ENCODE data around the gene PSMB5. TPM values are rescaled to one million over a fixed set of nuclear protein-coding genes. Genes with fewer than 3 reads are reported as not detected.

The PSMB5 gene
- total RNA-seq, 1 experiment from 2014 or later: 198 TPM

DNA sequence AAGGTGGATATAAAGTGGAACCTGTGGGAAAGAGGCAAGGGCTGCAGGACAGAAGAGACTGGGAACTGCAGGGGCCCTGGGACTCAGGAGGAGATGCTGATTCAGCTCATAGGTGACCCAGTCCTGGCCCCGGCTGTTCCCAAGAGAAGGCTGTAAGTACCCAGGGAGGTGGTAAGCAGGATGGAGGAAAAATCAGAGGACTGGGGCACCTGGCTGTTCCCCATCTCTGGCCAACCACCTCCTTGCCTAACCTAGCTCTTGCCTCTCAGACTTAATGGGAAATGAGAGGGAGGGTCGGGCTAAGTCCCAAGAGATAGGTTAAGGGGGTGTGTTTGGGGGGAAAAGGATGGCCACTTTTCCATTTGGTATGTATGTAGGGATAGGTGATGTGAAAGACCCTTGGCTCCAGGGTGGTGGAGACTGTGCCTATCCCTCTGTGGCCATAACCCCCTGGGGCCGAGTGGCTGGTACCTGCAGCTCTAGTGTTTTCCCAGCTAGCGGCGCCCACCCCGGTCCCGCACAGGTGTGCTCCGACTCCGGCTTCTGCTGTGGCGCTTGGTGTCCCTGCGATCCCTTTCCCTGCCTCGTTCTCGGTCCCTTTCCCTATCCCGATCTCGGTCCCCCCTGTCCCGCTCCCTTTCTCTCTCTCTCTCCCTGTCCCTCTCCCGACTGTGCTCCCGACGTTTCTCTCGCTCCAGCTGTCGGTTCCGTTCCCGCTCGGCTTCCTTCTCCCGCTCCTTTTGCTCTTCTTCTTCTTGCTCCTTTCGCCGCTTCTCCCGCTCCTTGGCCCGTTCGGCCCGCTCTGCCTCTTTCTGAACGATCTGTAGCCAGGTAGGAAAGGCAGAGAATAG lies 24.2 kb upstream of the PSMB5 start:
- DNase-seq (ENCODE audit: low spot score): no peak

GRCh38 chr14:23057757-23058653 lies 23.3 kb upstream of the PSMB5 start:
- peak; percentile 89 for DNase-seq (ENCODE audit: low spot score)

DNA sequence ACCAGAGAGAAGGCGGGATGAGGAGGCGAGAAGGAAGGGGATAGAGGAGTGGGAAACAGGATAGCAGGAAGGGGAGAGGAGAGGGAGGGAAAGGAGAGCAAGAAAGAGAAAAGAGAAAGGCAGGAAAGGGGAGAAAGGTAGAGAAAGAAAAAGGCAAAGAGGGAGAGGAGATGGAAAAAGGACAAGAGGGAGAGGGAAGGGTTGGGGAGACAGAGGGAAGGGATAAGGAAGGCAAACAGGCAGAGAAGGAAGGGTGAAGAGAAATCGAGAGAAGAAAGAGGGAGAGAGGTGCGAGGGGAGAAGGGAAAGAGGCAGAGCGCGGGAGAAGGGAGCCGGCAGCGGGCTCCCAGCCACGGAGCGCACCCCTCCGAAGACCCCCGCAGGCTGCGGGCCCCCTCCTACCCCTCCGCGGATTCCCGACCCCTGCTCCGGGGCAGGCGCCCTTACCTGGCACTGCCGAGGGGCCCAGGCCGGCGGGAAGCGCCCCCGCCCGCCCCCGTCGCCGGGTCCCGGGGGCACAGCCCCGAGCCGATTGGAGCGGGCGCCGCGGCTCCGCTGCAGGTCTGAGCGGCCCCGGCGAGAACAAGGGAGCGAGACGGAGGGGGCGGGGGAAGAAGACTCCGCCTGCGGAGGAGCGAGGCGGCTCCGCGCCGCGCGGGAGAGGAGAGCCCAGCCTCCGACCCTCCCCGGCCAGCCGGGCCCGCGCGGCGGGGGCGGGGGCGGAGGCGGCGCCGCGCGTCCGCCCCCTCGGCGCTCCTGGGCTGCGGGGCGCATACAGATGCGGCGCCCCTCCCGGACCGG lies 22.5 kb upstream of the PSMB5 start, which contains the start of gene CDH24:
Gene CDH24, minus strand, starts transcription at position 565 of the 801 bp plus-strand sequence. CDS start 1,787 bp downstream, outside the sequence.
- DNase-seq (ENCODE audit: low spot score): peak; percentile 42

DNA sequence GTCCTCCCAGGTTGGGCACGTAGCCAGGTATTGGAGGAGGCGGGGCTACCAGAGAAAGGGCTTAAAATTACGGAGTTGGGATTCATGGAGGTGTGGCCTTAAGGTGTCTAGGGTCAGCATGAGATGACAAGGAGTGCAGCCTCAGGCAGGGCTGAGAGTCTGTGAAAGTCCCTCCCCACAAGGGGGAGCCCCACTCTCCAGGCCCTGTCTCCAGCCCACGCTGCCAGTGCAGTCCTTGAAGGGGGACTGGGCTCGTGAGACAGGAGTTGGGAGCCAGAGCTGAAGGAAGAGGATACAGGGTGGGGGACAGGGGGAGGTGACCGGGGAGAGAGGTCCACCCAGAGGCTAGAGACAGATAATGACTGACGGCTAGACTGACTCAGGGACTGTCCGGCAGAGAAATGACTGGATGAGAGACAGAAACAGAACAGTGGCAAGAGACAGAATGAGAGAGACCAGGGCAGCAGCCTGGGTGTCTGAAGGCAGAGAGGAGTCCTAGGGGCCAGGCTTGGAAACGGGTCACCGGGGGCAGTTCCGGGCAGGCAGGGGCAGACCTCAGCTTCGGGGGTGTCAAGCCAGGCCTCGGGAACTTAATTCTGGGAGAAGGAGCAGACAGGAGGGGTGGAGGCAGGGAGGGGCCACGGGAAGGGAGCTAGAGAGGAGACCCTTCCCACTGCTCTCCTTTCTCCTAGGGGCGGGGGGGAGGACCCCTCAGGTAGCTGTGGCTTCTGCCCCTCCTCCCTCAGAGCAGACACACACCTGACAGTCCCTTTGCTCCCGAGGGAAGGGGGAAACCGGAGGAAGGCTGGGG lies 21.6 kb upstream of the PSMB5 start:
- peak; percentile 82 for DNase-seq (ENCODE audit: low spot score)

DNA sequence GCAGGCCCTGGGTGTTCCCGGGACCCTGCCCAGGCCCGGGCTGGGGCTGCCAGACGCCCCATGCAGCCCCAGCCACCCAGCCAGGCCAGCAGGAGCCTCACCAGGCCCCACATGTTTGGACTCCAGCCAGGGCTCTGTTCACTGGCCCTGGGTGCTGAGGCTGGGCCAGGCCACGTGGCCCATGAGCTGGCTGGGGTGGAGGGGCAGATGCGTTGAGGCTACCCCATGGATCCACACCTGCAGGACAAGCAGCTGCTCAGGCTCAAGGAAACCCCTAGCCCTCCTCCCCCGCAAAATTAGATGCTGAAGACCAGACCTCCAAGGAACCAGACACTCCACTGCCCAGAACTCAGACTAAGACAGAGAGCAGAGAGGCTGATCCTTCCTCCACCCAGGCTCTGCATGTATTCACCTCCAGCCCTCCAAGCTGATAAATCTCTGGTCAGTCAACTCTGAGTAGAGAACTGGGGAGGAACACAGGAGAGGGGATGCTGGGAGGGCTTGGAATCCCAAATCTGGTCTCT lies 21.0 kb upstream of the PSMB5 start:
- DNase-seq (ENCODE audit: low spot score): no peak

GRCh38 chr14:23055147-23055550 lies 20.4 kb upstream of the PSMB5 start:
- DNase-seq (ENCODE audit: low spot score): no peak

GRCh38 chr14:23054000-23054811 lies 19.5 kb upstream of the PSMB5 start:
- no peak for DNase-seq (ENCODE audit: low spot score)

DNA sequence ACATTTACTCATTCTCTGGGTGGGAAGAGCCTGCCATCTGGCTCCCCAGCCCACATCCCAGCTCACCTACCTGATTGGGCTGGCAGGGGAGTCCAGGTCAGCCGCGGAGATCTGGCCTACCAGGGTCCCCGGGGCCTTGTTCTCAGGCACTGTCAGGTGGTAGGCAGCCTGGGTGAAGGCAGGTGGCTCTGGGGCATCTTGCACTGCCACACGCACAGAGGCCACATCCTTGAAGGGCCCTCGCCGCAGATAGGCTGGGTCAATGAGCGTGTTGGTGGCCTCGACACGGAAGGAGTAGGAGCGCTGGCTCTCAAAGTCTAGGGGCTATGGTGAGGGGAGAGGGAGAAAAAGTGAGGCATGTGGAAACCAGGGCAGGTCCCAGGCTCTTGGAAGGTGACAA lies 18.7 kb upstream of the PSMB5 start:
- no peak for DNase-seq (ENCODE audit: low spot score)

DNA sequence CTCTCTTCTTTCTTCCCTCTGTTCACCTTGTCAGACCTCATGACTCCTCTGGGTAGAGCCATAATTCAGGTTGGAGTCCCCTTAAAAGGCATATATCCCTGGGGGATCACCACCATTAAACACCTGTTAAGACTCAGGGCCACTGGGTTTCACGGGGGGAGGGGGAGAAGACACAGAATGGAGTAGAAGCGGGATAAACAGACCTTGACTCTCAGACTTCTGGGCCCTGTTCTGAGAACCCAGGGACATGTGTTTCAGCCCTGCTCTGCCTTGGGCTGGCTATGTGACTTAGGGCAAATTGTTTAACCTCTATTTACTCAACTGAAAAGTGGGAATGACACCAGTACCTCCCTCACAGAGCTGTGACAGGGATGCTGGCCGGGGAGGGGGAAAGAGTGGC lies 18.0 kb upstream of the PSMB5 start:
- no peak for DNase-seq (ENCODE audit: low spot score)

GRCh38 chr14:23052182-23052623 lies 17.5 kb upstream of the PSMB5 start:
- DNase-seq (ENCODE audit: low spot score): peak; percentile 9

DNA sequence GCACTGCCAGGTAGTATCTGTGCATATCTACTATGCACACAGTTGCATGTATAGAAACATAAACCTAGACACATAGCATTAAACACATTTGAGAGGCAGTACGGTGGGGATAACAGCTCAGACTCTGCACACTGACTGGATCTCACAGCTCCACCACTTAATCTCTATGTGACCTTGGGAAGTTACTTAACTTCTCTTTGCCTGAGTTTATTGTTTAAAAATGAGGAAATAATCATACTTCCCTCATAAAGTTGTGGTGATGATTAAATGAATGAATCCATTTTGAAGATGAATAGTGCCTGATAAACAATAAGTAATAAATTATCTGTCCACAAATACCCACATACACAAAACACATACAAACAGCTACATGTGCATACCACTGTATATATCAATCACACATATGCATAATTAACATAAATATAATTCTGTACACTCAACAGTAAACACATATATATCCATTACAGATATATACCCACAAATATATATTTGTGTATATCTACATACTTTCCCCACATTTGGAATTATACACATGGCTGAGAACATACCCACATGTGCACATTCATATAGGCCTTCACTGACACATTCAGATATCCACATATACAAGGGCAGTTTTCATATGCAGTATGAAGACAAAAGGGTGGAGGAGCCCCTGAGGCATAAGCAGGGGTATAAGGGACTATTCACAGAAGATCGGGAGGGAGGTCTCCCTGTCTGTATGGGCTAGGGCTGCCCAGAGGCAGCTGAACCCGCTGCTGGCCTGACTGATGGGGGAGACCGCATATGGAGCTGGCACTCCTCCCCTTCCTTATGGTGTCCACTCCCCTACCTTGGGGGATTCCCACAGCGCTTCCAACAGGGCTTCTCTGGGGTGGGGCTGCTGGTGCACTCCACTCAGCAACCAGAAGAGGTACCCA lies 16.7 kb upstream of the PSMB5 start:
- no peak for DNase-seq (ENCODE audit: low spot score)

- DNase-seq (ENCODE audit: low spot score): no peak
Measured at GRCh38 chr14:23049011-23049410, 14.3 kb upstream of the PSMB5 start.

GRCh38 chr14:23047751-23048693 lies 13.3 kb upstream of the PSMB5 start:
- no peak for DNase-seq (ENCODE audit: low spot score)

DNA sequence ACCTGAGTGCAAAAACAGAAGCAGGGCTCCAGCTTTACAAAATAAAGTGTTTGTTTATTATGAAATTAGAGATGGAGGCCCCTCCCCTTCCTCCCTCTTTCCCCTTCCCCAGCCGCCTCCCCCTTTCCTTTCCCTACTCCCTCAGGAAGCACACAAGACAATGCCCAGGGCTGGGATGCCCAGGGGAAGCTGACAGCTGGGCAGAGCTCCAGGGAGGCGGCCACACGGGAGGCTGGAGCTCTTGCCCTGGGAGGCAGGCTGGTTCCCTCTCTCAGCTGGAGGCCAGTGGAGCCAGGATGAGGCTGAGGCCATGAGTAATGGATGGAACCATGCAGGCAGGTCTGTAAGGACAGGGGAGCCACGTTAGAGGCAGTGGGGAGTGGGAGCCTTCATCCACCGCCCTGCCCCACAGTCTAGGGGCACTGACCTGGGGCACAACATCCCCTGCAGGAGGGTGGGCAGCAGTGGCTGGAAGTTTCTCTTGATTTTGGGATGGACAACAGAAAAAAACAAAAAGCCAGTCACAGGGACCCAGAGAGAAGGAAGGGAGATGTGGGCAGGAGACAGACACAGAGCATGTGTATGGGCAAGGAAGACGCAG lies 12.4 kb upstream of the PSMB5 start:
- DNase-seq (ENCODE audit: low spot score): no peak

GRCh38 chr14:23045419-23046357 lies 11.0 kb upstream of the PSMB5 start:
- DNase-seq (ENCODE audit: low spot score): no peak

DNA sequence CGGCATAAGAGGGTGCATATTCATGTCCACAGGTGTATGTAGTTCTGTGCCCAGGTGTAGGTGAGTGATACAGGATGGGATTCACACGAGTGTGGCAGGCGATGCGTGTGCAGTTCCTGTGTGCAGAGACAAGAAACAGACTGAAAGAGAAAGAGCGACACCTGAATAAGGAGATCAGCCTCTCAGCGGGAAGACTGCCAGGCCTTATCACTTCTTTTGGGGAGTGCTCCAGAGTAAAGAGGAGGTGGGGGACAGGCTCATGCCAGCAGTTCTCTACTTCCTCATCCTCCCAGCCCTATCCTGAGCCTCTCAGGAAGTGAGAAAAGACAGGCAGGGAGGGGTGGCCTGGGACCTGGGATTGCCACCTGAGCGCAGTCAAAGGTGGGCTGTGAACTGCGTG lies 10.1 kb upstream of the PSMB5 start:
- DNase-seq (ENCODE audit: low spot score): no peak
